Muscle of leg (tissue), 16 donors: ENCODE results near the gene PPIL6. TPM values are rescaled to one million over a fixed set of nuclear protein-coding genes. Genes with fewer than 3 reads are reported as not detected.

ENCODE experiments used
- DNase-seq: peaks from one replicate; pipeline ENCODE4 v3.0.0; 2013
- H3K27ac ChIP-seq: one replicate; pipeline ENCODE4 v1.5.1; 2013; ENCODE audit warnings: mild to moderate bottlenecking, low read length, control low read depth
- H3K27me3 ChIP-seq: one replicate; pipeline ENCODE4 v1.6.1; 2013; ENCODE audit warnings: low read length; ENCODE audit not compliant: control insufficient read depth, insufficient read depth
- H3K36me3 ChIP-seq: one replicate; pipeline ENCODE4 v1.6.1; 2013; ENCODE audit warnings: low read length; ENCODE audit not compliant: control insufficient read depth, insufficient read depth
- H3K4me1 ChIP-seq: one replicate; pipeline ENCODE4 v1.6.1; 2013; ENCODE audit warnings: low read length; ENCODE audit not compliant: control insufficient read depth, insufficient read depth
- H3K4me3 ChIP-seq: one replicate; pipeline ENCODE4 v1.5.1; 2013; ENCODE audit warnings: low read length, control low read depth
- H3K9me3 ChIP-seq: replicated peaks from 2 replicates; pipeline ENCODE4 v1.6.1; 2013; ENCODE audit warnings: low read depth, low read length; ENCODE audit not compliant: control insufficient read depth
- WGBS: methylation state at CpG from one replicate; pipeline ENCODE4 v1.1.5; 2013; ENCODE audit warnings: missing lambda C conversion rate; ENCODE audit not compliant: insufficient coverage; 5-methylcytosine and 5-hydroxymethylcytosine counted together
- long read RNA-seq, 11 donors: transcript quantifications; one replicate each; lab custom pipeline, GENCODE V29; 2026
- polyA plus RNA-seq, 8 donors: library from polyadenylated mRNA; unstranded; fragments of 120-200 nt; gene quantifications; one replicate each; pipeline versions ENCODE4 v1.2.1 to v1.2.3, GENCODE V29; 2013; ENCODE audit warnings: inconsistent platforms in 1 of 8, low replicate concordance in 1 of 8; ENCODE audit not compliant: insufficient read length in 8 of 8, insufficient read depth in 1 of 8
- total RNA-seq: library from RNA; stranded (reverse); fragments of 120-200 nt; gene quantifications from one replicate; pipeline ENCODE4 v1.2.4, GENCODE V29; 2013

The PPIL6 gene
- 5.9 TPM for total RNA-seq
- 1 to 10 TPM; 4.9 to 7.4 (median 6.7) TPM for polyA plus RNA-seq
- long read RNA-seq, donor 1: 0 reads
- long read RNA-seq, donor 2: 0 reads
- long read RNA-seq, donor 3, partial matches to known transcripts: 0 of 1 reads
- long read RNA-seq, donor 3, other reads (novel, unspliced or antisense): 0 of 1 reads
- long read RNA-seq, donor 4: 0 reads
- long read RNA-seq, donor 5, full-length matches to known transcripts: 8 of 8 reads
- long read RNA-seq, donor 5, partial matches to known transcripts: 0 of 8 reads
- long read RNA-seq, donor 5, other reads (novel, unspliced or antisense): 0 of 8 reads
- long read RNA-seq, donor 6, full-length matches to known transcripts: 4 of 4 reads
- long read RNA-seq, donor 6, partial matches to known transcripts: 0 of 4 reads
- long read RNA-seq, donor 6, other reads (novel, unspliced or antisense): 0 of 4 reads
- long read RNA-seq, donor 7, full-length matches to known transcripts: 3 of 3 reads
- long read RNA-seq, donor 7, partial matches to known transcripts: 0 of 3 reads
- long read RNA-seq, donor 7, other reads (novel, unspliced or antisense): 0 of 3 reads
- long read RNA-seq, donor 8, full-length matches to known transcripts: 4 of 4 reads
- long read RNA-seq, donor 8, partial matches to known transcripts: 0 of 4 reads
- long read RNA-seq, donor 8, other reads (novel, unspliced or antisense): 0 of 4 reads
- long read RNA-seq, donor 9, full-length matches to known transcripts: 1 of 1 reads
- long read RNA-seq, donor 9, partial matches to known transcripts: 0 of 1 reads
- long read RNA-seq, donor 9, other reads (novel, unspliced or antisense): 0 of 1 reads
- long read RNA-seq, donor 10, full-length matches to known transcripts: 2 of 2 reads
- long read RNA-seq, donor 10, partial matches to known transcripts: 0 of 2 reads
- long read RNA-seq, donor 10, other reads (novel, unspliced or antisense): 0 of 2 reads
- long read RNA-seq, donor 11: 0 reads

DNA sequence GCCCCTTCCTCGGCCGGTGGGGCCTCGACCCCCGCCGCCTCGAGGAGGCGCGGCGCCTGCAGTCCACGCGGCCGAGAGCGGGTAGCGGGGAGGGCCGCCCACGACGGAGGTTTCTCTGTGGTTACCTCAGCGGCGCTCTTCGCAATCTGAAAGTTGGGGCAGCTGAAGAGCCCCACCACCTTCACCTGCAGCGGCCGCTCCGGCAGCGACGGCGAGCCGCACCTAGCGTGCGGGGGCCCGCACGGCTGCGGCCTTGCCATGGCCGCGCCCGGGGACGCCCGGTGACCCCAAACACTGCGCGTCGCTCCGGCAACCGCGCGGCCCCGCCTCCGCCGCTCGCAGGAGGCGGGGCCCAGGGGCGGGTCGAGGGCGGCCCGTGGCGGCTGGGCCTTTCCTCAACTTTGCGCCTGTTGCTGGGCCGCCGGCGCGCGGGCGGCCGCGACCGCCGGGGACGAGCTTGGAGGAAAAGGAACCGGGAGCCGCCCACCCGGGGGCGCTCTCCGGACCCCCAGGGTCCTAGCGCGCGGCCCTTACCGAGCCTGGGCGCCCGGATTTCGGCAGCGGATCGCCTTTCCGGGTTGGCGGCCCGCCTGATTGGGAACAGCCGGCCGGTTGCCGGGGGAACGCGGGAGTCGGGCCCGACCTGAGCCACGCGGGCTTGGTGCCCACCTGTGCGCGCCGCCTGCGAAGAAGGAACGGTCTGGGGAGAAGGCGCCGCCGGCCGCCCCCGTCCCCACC, at the start of gene PPIL6, which contains the start of gene SMPD2:
PPIL6 (minus strand) TSS at position 298 of the 738 bp plus-strand sequence; CDS start at position 260, 38 bp downstream.
SMPD2 (plus strand) TSS at position 394 of the 738 bp plus-strand sequence. CDS start 398 bp downstream, outside the sequence.
- H3K27me3 ChIP-seq: no peaks in the 10 kb centered on the region
- H3K9me3 ChIP-seq: no peaks in the 10 kb centered on the region
- H3K4me1 ChIP-seq: peaks cover 21% of the 10 kb centered on the region
- under 1% methylated on average over 95 of the region's 102 CpGs for WGBS
- peak; percentile 98 for DNase-seq
- H3K36me3 ChIP-seq: peaks cover 36% of the 10 kb centered on the region
- H3K4me3 ChIP-seq: peak within 1 kb of the TSS; percentile 90
- peak within 1 kb of the TSS; percentile 90 for H3K27ac ChIP-seq

DNA sequence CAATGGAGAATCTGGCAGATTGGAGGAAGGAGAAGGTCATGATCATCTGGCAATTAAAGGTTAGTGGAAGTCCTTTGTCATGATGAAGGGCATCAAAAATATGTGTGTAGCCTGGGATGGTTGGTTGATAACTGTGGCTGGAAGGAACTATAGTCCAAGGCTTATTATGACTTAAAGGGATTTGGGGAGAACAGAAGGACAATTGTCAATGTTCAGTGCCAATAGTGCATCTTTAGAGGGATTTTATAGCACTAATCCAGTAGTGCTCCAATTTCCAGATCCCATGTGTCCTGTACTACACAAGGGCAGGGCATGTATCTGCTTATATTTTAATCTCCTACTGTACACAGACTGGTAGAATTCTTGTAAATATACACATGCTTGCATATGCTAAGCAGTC, 47.6 kb upstream of the PPIL6 start:
- Histone ChIP-seq H3K36me3 (no peaks in the 10 kb centered on the region), H3K4me3 (no peak overlapping the region), H3K4me1 (peaks cover 17% of the 10 kb centered on the region), H3K9me3 (no peaks in the 10 kb centered on the region), H3K27ac (no peak overlapping the region), H3K27me3 (no peaks in the 10 kb centered on the region)
- peak; percentile 42 for DNase-seq

DNA sequence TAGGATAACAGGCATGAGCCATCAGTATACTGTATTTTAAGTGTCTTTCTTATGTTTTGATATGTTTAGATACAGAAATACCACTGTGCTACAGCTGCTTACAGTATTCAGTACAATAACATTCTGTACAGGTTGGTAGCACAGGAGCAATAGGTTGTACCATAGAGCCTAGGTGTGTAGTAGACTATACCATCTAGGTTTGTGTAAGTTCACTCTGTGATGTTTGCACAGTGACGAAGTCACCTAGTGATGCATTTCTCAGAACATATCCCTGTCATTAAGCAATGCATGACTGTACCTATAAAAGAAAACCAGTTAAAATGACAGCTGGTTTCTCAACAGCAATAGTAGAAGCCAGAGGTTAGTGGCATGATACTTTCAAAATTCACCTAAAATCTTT, 45.6 kb upstream of the PPIL6 start:
- WGBS: no CpG with 5 or more reads among the region's 1 CpG
- Histone ChIP-seq H3K27ac (no peak overlapping the region), H3K9me3 (no peaks in the 10 kb centered on the region), H3K36me3 (peaks cover 7% of the 10 kb centered on the region), H3K27me3 (no peaks in the 10 kb centered on the region), H3K4me3 (no peak overlapping the region), H3K4me1 (peaks cover 17% of the 10 kb centered on the region)
- DNase-seq: no peak

DNA sequence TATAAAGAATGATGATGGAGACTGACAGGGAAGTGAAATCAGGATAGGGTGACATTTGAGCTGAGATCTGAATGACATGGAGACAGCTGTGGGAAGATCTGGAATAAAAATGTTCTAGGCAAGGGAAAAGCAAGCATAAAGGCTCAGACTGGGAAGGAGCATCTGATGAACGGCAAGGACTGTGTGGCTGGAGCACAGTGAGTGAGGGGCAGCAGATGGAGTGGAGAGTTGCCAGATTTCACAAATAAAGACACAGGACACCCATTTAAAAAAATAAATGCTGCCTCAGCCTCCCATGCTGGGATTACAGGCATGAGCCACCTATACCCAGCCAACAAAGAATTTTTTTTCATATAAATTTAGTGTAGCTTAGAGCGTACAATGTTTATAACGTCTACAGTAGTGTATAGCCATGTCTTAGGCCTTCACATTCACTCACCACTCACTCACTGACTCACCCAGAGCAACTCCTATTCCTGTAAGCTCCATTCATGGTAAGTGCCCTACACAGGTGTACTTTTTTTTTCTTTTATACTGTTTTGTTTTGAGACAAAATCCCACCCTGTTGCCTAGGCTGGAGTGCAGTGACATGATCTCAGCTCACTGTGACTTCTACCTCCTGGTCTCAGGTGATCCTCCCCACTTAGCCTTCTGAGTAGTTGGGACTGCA, 45.0 kb upstream of the PPIL6 start:
- DNase-seq: peak; percentile 43
- H3K4me3 ChIP-seq: no peak overlapping the region
- no CpG with 5 or more reads among the region's 3 CpGs for WGBS

DNA sequence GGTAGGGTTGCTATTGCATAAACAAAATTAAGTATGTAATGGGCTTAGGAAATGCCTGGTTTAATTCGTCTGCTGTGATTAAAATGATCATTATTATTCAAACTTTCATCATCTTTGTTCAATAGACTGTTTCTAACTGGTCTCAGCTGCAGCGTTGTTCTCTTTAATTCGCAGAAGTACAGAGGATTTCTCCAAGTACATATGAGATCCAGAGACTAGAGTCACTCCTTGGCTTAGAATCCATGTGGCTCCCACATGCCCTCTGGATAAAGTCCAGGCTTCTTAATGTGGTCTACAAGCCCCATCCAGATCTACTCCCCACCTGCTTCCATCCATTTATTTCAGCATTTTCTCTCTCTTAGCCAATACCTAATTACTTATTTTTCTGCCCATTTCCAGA, 43.7 kb upstream of the PPIL6 start:
- 41% methylated on average over 2 of the region's 3 CpGs for WGBS

More for the DNA sequence above, 45.0 kb upstream of the PPIL6 start:
- Histone ChIP-seq H3K27me3 (no peaks in the 10 kb centered on the region), H3K27ac (peak overlapping the region; percentile 32), H3K4me1 (peaks cover 18% of the 10 kb centered on the region), H3K36me3 (peaks cover 11% of the 10 kb centered on the region), H3K9me3 (no peaks in the 10 kb centered on the region)

DNA sequence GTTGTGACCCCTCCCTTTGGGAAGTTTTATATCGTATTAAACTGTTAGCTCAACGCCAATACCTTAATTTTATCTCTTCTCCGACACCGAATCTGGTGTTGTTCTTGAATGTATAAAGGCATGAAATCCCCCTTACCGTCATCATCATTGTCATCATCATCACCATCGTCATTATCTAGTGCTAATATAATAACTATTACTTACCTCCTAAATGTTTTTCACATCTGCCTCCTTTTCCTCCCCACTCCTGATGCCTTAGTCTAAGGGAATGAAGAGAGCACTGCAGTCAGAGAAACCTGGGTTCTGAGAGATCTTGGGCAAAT, 43.3 kb upstream of the PPIL6 start:
- peak overlapping the region; percentile 64 for H3K27ac ChIP-seq
- H3K9me3 ChIP-seq: no peaks in the 10 kb centered on the region
- peaks cover 18% of the 10 kb centered on the region for H3K4me1 ChIP-seq
- peaks cover 19% of the 10 kb centered on the region for H3K36me3 ChIP-seq
- H3K4me3 ChIP-seq: peak overlapping the region; percentile 44
- H3K27me3 ChIP-seq: no peaks in the 10 kb centered on the region
- WGBS: no CpG with 5 or more reads among the region's 6 CpGs
- DNase-seq: no peak

More for the DNA sequence above, 43.7 kb upstream of the PPIL6 start:
- Histone ChIP-seq H3K9me3 (no peaks in the 10 kb centered on the region), H3K27ac (peak overlapping the region; percentile 64), H3K27me3 (no peaks in the 10 kb centered on the region), H3K4me3 (no peak overlapping the region), H3K36me3 (peaks cover 19% of the 10 kb centered on the region), H3K4me1 (peaks cover 18% of the 10 kb centered on the region)
- peak; percentile 72 for DNase-seq

DNA sequence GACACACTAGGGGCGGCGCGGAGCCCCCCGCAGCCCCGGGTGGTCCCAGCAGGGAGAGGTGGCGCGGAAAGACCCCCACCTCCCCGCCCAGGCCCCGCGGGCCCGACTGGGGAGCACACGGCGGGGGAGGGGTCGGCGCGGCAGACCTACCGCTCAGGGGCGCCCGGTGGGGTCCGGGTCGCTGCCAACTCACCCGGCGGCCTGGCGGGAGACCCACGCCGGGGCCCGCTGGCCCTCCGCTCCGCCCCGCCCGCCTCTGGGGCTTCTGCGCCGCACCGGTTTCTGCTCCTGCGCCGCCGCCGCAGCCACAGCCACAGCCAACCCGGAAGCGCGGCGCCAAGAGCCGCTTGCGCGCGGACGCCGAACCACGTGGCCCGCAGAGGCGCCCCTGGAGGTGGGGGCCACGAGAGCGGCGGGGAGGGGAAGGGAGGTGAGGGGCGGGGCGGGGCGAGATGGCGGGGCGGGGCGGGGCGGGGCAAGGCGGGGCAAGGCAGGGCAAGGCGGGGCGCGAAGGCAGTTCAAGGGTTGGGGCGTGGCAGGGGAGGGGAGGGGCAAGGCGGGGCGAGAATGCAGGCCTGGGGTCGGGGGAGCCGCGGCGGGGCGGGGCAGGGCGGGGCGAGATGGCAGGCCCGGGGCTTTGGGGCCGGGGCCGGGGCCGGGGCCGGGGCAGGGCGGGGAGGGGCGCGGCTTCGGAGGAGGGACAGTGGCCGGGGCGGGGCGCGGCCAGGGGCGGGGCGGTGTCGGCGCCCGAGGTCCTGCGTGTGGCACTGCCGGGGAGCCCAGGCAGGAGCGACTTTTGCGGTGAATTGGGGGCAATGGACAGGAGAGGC, 42.7 kb upstream of the PPIL6 start, which contains the start of gene ZBTB24:
ZBTB24 (minus strand) TSS at position 315 of the 830 bp plus-strand sequence. CDS start 1,193 bp downstream, outside the sequence.
- Histone ChIP-seq H3K27me3 (no peaks in the 10 kb centered on the region), H3K4me3 (peak within 1 kb of the TSS; percentile 62), H3K36me3 (peaks cover 19% of the 10 kb centered on the region), H3K27ac (peak within 1 kb of the TSS; percentile 64), H3K4me1 (peaks cover 18% of the 10 kb centered on the region), H3K9me3 (no peaks in the 10 kb centered on the region)
- DNase-seq: peak; percentile 95
- WGBS: under 1% methylated on average over 38 of the region's 97 CpGs

DNA sequence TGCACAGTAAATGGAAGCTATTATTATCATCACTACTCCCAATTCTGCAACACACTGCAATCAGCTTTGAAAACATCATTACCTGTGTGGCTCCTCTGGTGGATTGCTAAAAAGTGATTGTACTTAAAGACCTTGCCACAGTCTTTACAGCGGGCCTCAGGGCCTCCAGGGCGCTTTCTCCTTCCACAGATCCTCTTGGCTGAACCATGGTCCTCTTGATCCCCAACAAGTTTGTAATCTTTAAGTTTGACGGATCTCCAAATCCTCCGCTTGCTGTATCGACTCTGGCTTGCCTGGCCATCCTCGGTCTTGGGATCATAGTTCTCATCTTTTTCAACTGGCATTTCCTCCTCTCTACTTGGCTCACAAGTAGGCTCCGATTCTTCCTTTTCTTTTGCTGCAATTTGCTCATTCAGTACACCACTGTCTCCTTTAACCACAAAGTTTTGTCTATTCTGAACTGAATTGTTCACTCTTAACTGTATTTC, 40.6 kb upstream of the PPIL6 start:
- H3K27me3 ChIP-seq: no peaks in the 10 kb centered on the region
- peaks cover 18% of the 10 kb centered on the region for H3K4me1 ChIP-seq
- no peak overlapping the region for H3K4me3 ChIP-seq
- no peak for DNase-seq
- no peak overlapping the region for H3K27ac ChIP-seq
- H3K9me3 ChIP-seq: no peaks in the 10 kb centered on the region
- WGBS: 93% methylated on average over 7 of the region's 7 CpGs
- peaks cover 29% of the 10 kb centered on the region for H3K36me3 ChIP-seq
